Right ventricle myocardium inferior (tissue), 1 donor: ENCODE results near the gene PKP4. TPM values are rescaled to one million over a fixed set of nuclear protein-coding genes. Genes with fewer than 3 reads are reported as not detected.
"Not testable (repeated sequence)": the region's sequence is repeated elsewhere in the genome, so short reads cannot be mapped to it uniquely, and the experiment has no call there.

ENCODE experiments used
- ATAC-seq: fragments of 200-7000 bp; cut with Tn5 transposase; one replicate; pipeline ENCODE4 v1.9.1; 2020; ENCODE audit warnings: mild to moderate bottlenecking, moderate library complexity
- DNase-seq: peaks from one replicate; pipeline ENCODE4 v3.0.0; 2021; ENCODE audit errors: missing footprints
- intact Hi-C: fragments of 100-400 bp; cut with DNase I; formaldehyde crosslinking; loops from one replicate; pipeline ENCODE4 v1.11.0; 2022
- total RNA-seq: library from RNA; stranded (reverse); fragmentation: NEBNext Ultra II Directional; extraction: Animal tissue kit (Norgen Biotek cat#: 25700); gene quantifications from one replicate; pipeline ENCODE4 v1.2.1, GENCODE V29; 2021
- donor health status: DM: no; HTN: yes; CAD: no; lungs with severe emphysema.

The PKP4 gene
- total RNA-seq, 1 donor from 2014 or later = 47.9 TPM

DNA sequence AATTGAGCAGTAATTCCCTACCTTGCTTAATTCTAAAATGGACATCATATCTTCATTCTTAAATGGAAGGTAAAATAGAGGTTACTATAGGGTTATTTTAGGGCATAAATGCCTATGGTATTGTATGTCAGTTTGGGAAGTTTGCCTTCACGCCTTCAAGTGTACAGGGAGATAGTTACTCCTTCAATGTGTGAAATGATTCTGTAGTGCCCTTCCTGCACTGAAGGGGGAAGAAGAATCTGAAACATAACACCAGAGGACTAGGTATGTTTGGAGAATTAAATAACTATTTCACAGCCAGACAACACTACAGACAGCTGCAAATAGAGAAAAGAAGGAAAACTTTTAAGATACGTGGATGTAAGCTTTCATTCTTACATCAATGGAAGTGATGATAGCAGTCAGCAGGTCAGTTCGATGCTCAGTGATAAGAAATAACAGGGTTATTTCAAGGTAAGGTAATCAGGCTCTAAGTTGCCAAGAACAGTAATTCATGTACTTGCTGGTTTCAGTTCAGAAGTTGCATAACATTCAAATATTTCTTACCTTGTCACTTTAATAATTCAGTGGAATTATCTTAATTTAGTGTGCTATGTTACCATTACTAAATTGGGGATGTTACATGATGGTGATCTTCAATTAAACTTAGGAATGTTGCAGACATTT is 4.0 kb downstream of the PKP4 start:
- DNase-seq (no peak), ATAC-seq (no peak)
- intact Hi-C loops = no loop called here

DNA sequence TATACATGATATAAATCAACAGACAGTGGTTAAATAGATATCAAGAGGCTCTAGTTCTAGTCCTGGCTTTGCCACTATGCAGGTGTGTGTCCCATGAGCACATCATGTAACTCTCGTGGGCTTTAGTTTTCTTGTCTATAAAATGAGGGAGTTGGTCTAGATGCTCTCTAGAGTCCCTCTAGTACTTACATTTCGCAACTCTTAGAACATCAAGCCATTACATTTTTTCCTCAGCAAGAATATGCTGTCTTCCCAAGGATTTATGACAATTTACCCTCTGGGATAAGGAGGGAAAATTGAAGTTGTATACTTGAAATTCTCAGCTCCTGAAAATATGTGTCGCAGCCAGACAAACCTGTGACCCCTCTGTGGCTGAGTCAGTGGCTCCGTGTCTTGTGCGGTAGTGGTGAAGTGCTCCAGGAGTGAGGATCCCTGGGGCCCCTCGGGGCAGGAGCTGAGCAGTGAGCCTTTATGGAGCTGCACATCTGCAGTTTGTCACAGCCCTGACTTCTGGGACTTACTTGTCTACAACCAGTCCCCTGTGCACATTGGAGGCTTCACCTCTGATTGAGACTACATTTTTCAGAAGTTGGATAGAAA is 6.8 kb downstream of the PKP4 start:
- intact Hi-C loops = no loop called here
- ATAC-seq = no peak
- no peak for DNase-seq

DNA sequence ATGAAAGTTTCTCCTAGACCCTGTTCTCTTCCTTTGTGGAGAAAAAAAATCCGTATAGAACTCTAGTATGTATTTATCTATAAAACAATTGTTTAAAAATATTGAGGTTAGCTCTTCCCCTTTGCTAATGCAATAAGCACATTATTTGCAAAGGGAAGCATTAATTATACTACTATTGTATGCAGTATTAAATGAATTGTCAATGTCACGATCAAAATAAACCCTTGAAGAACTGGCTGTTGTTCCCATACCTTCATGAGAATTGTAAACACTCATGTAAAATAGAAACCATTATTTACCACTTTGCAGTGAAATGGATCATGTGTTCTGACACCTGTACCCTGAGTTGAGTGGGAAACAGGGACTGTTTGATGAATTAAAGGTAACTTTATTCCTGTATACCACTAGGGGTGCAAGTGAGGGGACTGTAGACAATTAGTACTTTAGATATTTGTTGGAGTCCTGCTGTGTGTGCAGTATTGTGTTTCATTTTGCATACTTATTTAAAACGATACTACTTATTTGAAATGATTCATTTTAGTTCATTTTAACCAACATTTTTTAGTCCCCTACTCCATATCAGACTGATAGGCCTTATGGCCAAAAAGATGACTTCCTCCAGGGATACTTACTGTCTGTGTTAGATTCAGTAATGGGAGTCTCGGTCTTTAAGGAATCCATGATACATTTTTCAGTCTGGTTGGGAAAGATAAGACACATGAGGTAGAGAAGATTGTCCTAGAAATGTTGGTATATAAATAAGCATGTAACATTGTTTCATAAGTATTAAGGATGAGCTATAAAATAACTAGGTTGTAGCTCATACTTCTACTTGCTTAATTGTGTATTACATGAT is 7.9 kb downstream of the PKP4 start:
- no peak for ATAC-seq
- intact Hi-C loops = no loop called here
- no peak for DNase-seq

DNA sequence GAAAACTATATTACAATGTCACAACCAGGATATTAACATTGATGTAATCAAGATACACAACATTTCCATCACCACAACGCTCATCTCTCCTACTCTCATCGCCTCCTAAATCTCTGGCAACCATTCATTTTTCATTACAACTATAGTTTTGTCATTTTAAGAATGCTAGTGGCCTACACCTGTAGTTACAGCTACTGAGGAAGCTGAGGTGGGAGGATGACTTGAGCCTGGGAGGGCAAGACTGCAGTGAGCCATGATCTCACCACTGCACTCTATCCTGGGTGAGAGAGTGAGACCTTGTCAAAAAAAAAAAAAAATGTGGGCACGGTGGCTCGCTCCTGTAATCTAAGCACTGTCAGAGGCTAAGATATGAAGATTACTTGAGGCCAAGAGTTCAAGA is 10.5 kb downstream of the PKP4 start:
- ATAC-seq (no peak), DNase-seq (no peak)
- intact Hi-C loops = no loop called here

DNA sequence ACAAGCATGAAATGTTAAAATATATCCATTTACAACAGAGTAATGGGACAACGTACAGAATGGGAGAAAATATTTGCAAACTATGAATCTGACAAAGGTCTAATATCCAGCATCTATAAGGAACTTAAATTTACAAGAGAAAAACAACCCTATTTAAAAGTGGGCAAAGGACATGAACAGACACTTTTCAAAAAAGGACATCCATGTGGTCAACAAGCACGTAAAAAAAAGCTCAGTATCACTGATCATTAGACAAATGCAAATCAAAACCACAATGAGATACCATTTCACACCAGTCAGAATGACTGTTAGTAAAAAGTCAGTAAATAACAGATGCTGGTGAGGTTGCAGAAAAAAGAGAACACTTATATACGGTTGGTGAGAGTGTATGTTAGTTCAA is 16.1 kb downstream of the PKP4 start:
- intact Hi-C loops, ATAC-seq, DNase-seq: not testable (repeated sequence)

DNA sequence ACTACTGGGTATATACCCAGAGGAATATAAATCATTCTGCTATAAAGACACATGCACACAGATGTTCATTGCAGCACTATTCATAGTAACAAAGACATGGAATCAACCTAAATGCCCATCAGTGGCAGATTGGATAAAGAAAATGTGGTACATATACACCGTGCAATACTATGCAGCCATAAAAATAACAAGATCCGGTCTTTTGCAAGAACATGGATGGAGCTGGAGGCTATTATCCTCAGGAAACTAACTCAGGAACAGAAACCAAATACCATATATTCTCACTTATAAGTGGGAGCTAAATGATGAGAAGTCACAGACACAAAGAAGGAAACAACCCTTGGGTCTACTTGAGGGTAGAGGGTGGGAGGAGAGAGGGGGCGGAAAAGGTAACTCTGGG is 16.5 kb downstream of the PKP4 start:
- DNase-seq, intact Hi-C loops, ATAC-seq: not testable (repeated sequence)

DNA sequence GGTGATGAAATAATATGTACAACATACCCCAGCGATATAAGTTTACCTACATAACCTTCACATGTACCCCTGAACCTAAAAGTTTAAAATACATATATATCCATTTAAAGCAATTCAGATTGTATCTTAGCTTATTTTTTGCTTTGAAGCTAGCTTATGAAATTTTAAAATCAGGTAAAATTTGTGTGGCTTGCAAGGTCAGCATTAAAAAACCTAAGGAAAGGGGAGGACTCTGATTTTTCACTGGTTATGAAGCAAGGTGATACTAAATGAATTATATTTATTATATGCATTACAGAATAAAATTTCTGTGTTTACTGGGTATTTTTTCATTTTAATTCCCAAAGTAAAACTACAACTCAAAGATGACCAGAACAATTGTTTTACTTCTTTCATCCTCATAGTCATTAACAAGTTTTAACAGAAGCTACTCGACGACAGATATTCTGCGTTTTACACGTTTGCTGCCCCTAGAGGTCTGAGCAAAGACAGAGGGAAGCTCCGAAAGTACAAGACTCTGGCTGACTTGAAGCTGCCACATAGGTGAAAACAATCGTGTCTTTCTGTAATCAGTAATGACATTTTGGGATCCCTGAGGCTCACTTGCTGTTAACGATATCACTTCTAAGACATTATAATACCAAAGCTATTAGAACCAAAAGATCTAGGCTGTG is 17.1 kb downstream of the PKP4 start:
- ATAC-seq (no peak), DNase-seq (no peak)
- intact Hi-C loops = no loop called here

DNA sequence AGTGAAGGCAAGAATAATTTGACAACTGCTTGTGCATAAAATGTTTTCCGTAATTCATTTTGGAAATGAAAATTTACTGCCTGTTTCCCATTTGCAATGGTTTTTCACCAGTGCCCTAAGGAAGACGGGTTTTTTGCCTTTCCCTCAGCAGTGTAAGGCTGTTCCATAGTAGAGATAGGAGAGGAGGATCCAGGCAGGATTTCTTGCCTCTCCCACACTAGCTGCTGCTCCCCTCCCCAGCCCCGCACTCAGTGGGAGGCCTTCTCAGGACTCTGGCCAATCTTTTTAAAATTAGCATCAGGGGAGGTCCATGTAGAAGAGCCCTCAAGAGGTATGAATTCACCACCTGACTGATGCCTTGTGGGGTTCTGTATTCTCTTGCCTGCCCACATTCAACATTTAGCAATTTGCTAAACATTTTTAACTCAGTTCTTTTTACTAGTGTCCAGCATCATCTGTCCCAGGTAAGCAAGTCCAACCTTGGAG is 17.8 kb downstream of the PKP4 start:
- ATAC-seq, DNase-seq, intact Hi-C loops: not testable (repeated sequence)

DNA sequence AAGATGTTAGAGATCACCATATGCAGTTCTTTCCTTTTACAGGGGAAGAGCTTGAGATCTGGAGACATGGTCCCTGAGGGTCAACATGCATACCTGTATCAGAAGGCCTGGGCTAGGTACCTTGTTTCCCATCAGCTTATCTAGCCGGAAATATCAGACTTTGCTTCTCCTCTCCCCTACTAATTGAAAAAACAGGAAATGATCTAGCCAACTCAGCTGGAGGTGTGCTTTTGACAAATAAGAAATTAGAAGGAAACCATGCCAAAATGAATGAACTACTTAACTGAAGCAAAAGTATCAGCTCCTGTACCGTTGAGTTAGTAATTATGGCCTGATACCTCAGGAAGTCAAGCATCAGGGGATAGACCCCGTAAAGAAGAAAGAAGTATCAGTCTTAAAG is 20.4 kb downstream of the PKP4 start:
- intact Hi-C loops = no loop called here
- ATAC-seq (no peak), DNase-seq (no peak)

DNA sequence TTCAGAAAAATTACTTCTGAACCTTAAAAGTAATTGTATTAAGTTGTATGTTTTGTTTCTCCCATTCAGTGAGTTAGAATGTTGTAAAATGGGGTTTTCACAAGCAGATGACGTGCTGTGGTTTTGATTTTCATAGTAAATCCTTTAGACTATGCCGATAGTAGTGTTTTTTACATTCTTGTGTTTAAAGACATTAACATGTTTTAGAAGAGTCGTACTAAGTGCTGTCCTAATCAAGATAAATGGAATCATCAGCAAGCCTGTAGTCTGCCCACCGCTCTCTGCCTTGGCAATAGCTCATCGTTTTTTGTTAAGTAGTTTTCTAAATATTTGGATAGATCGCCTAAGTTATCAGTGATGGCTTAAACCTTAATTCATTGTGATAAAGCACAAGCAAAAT is 21.5 kb downstream of the PKP4 start:
- DNase-seq (no peak), ATAC-seq (no peak)
- intact Hi-C loops = no loop called here

DNA sequence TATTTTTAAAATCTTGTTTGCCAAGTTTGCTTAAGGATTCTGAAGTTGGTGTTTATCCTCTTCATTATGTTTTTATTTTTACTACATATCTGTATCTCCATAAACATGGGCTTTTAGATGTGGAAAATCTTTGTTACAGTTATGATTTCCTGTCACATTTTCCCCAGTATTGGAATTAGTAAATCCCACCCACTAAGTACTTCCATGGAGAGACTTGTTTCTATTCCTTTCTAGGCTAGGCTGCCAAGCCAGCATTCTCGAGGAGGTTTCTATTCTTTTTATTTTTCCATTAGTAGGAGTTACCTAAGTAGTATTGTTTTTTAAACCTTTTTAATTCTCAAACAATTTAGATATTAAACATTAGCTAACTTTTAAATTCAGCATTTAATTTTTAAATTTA is 22.1 kb downstream of the PKP4 start:
- intact Hi-C loops = no loop called here
- DNase-seq = no peak
- ATAC-seq = no peak

DNA sequence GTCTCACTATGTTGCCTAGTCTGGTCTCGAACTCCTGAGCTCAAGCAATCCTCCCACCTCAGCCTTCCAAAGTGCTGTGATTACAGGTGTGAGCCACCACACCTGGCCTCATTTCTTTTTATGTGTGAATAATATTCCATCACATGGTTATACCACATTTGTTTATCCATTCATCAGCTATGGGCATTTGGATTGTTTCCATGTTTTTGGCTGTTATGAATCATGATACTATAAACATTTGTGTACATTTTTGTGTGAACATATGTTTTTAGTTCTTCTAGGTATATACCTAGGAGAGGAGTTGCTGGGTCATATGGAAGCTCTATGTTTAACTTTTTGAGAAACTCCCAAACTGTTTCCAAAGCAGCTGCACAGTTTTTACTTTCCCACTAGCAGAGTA is 24.4 kb downstream of the PKP4 start:
- ATAC-seq (no peak), DNase-seq (no peak)
- intact Hi-C loops = no loop called here

DNA sequence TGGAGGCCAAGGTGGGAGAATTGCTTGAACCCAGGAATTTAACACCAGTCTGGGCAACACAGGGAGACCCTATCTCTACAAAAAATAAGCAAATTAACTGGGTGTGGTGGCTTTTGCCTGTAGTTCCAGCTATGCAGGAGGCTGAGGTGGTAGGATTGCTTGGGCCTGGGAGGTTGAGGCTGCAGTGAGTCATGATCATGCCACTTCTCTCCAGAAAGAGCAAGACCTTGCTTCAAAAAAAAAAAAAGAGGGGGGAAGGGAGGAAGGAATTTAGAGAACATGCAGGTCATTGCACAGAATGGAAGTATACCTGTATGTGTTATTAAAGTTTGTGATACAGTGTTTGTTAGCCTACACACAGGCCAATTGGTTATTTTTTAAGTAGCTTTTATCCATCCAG is 25.8 kb downstream of the PKP4 start:
- no peak for DNase-seq
- no peak for ATAC-seq
- intact Hi-C loops = no loop called here

DNA sequence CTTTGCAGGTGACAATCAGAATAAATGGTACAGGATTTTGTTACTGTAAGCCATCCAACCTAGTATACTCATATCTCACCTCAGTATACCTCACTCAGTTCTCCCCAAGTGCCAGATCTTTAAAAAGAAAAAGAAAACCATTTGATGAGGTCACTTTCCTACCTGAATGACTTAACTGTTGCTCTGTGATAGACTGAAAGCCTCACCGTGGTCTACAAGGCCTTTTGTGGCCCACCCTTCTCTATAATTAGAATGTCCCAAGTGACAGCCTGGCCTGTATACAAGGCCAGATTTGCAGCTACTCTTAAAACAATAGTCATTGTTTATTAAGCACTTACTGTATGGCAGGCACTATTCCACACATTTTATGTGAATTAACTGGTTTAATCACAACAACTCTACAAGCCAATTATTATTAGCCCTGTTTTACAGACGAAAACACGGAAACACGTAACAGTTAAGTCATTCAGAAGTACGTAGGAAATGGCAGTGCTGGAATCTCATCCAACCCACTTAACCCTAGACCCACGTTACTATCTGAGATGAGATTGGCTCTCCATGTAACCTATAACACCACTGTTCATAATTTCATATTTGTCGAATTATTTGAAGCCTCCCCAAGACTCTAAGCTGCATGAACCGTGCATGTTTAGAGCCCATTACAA is 28.3 kb downstream of the PKP4 start:
- DNase-seq (no peak), ATAC-seq (no peak)
- intact Hi-C loops = no loop called here

DNA sequence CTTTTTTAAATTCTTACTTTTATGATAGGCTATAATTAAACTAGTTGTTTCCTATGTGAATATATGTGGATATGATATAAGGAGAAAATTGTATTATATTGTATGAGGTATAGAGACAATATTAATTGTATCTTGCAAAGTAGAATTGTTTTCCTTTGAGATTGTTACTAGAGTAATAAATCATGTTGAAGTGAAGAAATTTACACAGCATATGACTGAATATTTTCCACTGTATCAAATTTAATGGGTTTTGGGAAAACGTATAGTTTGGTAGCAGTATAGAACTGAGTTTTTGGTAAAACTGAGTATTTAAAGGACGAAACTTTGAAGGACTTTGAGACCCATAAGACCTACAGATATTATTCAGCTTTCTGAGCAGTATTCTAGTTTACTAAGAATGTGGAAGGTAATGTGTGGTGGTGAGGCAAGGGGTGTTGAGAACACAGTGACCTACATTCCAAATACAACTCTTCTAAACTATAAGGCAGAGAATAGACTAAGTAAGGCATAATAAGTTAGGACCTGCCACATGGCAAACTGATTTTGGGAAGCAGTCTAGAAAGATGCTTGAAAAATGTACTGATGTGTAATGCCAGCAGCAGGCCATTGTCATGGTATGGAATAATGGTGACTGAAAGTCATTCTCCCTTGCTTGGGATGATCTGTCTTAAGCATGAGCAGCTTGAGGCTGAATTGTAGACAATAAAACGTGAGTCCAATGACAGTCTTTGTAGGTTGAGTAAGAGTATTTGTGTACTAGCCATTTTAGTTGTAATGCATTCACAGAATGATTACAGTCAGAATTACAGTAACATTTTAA is 29.6 kb downstream of the PKP4 start:
- intact Hi-C loops = no loop called here
- ATAC-seq = no peak

DNA sequence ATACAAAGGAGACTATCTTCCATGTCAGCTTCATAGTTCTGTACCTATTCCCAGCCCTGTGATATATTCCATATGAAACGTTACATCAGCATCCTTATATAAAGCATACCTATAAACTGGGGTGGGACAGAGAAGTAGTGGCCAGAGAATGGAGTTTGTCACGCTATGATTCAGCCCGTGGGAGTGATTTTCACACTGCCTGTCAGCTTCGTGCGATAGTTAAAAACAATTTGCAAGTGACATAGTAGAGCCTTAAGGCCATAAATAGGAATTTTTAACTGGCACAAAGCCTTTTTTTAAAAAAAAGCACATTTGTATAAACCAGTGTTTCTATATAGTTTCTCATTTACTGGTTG is 30.2 kb downstream of the PKP4 start:
- ATAC-seq (no peak), DNase-seq (no peak)
- intact Hi-C loops = no loop called here

More for the DNA sequence above, 29.6 kb downstream of the PKP4 start:
- DNase-seq = no peak

DNA sequence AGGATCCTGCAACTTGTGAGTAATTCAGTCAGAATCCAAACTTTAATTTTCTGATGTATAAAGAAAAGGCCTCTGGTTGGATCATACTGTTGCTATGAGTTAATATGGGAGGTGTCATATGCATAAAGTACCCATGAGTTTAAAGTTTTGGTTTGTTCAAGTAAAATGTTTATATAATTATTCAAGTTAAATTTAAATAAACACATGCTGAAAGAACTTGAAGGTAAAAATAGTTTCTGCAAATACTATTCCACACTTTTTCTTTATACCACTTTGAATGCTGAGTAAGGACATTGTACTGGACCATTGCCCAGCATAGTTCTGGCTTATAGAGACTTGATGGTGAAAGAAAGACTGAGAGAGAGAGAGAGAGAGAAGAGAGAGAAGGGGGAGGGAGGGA is 30.7 kb downstream of the PKP4 start:
- DNase-seq (no peak), ATAC-seq (peak; percentile 64)
- intact Hi-C loops = no loop called here
